NCI-H526 (cell line): ENCODE measurements around the gene MED26.

ENCODE experiments used
- DNase-seq, 2 experiments: peaks; one replicate each; lab custom pipeline; 2025; lab: John Stamatoyannopoulos, UW

The MED26 gene

DNA sequence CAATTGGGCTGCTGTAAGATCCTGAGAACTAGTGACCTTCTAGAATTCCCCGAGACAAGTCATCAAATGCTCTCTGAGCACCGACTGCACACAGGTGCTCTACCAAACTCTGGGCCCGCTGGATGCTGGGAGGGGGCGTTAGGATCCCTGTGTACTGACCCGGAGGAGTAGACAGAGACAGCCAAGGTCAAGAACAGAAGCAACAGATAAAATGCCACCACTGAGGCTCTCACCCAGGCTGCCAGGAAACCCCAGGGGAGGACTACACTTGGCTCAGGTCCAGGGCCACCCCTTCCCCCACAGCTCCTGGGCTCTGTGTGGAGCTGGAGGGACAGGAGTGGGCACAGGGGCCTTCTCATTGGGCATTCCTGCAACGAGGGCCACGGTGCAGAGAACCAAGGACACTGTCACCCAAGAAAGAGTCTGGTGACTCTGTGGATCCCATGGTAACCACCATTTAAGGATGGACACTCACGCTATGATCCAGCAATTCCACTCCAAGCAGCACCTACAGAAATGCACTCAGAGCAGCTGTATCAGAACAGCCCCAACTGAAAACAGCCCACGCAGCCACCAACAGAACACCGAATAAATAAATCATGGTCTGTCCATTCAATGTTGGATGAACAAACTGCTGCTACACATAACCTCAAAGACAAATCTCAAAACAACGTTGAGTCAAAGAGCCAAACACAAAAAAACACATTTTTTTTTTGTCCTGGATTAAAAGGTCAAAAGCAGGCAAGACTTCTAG is 39.0 kb downstream of the MED26 start:
- DNase-seq, result no peak

DNA sequence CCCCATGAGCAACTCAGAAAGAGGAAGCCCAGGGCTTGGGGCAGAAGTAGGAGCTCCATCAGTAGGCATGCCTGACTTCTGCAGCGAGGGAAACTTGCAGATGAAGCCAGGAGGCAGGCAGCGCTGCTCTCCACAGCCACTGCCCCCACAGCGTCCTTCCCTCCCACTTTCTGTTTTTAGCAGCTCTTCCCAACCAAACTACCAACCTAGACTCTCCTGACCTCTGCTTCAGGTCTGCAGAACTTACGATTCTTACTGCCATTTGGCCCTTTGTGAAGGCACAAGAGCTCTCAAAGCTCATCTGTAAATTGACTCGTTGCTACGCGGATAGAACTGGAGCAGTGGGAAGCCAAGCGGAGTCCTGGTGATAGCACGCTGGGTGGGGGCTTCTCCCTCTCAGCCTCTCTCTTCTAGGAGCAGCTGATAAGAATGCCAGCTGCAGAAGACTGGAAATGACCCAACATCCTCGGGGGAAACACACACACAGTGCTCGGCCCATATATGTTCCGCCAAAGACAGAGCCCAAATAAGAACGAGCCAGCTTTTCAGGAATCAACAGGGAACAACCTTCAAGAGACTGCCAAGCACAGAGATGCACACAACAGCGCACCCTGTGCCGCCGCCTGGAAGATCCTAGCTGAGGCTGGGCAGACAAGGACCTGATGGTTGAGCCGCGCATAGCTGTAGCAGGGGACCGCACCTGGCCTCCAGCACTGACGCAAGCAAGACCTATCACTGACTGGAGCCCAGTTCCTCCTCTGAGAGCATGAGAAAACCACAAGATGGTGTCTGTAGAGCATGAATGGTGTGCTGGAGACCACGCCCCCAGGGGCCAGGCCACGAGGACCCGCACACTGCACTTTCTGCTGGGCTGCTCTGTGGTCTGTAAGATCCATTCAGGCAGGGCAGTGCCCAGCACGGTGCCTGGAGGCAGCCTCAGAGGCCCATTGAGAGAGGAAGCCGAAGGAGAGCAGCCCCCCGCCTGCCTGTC is 39.9 kb downstream of the MED26 start:
- DNase-seq, result peak in 1 of 2 experiments; percentile 31

DNA sequence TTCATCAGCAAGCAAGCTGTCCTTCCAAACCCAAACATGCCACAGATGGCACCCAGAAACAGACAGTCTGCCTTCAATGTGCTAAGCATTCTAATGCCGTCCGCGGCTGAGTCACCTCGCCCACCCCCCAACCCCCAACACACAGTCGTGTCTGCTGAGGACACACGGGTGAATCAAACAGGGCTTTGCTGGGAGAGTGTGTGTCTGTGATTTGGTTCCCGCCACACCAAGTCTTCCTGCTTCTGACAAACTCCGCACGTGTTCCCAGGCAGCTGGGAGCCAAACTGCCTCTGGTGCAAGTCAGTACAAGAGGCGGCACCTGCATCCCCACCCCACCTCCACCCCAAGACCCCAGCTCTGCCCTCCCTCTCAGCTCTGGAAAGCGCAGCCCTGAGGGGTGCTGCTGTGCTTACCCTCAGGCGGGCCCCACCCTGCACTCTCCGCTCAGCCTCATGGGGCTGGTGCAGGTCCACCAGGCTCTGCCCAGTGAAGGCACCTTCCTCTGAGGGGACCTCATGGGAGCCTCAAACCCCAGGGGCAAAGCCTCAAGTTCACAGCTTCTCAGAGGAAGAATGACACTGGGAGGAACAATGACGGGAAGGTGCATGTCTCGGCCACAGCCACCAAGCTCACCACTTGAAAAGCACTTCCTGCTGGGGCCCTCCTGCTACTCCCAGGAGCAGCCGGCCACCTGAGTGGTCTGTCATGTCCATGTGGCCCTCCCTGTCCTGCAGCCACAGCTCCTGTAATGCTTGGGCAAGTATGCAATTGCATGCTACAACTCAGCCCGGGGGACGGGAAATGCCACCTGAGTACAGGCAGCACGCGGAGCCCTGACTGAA is 40.8 kb downstream of the MED26 start:
- no peak for DNase-seq

DNA sequence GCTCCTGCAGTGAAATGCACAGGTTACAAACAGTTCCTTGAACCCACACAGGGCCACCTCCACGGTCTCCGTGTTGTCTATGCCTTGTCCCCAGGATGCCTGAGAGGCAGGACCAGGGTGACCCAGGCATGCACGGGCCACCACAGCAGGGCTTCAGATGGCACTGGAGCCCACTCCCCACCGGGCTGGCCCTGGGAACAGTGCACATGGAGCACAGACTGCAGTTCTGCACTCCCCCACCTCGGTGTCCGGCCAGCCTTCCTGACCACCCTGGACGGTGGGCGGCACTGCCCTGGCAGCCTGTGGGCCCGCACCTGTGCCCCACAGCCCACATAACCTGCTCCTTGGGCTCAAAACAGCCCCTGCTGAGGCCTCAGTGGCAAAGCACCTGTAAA is 41.5 kb downstream of the MED26 start:
- DNase-seq, result no peak

DNA sequence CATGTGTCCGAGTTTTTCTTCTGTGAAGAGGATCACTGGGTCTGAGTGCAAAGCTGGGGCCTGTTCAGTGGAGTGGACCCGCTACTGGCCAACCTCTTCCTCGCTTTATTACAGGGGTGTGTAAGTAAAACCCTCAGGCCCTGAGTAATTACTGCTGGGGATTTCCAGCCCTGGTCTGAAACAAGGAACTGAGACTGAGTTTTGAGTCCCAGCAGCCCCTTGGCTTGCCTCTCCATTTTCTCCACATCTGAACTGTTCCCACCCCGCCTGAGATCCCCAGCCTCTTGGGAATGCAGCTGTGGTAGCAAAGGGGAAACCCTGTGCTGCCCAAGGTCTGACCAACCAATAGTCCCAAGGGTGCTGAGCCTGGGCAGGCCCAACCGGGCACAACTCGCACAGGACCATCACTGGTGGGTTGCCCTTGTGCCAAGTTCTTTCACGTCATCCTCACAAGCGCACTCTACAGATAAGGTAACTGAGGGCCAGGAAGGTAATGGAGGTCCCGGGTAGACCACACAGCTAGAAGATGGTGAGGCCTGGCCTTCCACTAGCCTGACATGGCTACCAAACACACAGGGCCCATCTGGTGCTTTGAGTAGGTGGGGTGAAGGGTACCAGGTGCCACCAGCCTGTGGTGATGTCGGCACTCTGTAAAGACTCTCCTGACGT is 42.1 kb downstream of the MED26 start:
- DNase-seq, result no peak

DNA sequence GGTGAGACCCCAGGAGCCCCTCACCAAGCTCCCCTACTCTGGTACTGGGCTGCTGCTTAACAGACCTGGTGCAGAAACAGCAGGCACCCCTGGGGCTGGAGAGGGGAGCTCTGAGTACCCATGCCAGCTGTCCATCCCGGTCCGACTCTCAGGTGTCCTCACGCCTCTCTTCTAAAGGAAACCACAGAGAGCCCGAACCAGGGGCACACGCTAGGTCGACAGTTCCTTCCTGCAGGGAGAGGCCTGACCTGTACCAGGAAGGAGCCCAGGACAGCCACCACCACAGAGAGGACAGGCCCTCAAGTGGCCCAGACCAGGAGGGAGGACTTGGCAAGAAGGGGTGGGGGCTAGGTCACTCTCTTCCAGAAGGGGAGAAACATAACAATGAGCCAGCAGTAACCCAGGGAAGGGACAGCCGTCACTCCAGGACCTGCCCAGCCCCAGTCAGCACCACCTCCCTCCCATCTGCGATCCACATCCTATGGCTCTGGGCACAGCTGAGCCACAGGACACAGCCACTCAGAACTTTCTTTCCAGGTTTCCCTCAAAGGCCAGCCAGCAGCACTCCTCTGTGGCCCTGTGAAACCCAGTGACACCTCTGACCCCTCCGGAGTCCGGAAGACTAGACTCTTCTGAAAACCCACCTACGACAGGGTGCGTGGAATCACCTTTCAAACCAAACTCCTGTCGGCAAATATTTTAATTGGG is 42.8 kb downstream of the MED26 start:
- no peak for DNase-seq

DNA sequence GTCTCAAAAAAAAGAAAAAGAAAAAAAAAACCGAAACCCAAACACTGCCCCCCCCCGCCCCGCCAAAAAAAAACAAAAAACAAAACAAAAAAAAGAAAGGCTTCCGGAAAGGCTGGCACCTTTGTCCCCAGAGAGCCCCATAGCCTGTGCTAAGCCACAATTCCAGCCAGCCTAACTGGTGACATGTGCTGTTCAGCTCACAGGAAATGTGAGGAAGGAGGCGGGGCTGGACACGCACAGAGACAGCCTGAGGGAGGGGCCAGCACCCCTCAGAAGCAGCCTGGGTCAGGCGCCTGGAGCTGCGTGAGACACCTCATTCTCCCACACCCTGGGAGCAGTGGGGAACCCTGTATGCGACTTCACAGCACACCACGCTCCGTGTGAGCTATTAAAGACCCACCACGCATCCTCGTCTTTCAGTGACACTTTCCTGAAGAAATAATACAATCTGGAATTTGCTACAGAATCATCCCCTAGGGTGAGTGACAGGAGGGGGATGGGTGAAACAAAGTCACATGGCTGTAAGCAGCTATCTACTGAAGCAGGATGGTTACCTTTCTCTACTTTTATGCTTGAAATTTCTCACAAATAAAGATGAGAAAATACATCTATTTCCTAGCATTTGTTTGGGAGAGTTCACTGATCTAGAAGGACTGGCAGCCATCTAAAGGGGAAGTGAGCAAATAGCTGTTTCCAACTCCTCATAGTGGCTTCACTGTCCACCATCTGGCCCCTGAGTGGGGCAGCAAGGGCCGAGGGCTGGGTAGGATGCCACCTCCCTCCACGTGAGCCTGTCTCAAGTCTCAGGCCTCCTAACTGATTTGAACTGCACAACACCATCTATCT is 43.5 kb downstream of the MED26 start:
- DNase-seq, result peak in 1 of 2 experiments; percentile 61

DNA sequence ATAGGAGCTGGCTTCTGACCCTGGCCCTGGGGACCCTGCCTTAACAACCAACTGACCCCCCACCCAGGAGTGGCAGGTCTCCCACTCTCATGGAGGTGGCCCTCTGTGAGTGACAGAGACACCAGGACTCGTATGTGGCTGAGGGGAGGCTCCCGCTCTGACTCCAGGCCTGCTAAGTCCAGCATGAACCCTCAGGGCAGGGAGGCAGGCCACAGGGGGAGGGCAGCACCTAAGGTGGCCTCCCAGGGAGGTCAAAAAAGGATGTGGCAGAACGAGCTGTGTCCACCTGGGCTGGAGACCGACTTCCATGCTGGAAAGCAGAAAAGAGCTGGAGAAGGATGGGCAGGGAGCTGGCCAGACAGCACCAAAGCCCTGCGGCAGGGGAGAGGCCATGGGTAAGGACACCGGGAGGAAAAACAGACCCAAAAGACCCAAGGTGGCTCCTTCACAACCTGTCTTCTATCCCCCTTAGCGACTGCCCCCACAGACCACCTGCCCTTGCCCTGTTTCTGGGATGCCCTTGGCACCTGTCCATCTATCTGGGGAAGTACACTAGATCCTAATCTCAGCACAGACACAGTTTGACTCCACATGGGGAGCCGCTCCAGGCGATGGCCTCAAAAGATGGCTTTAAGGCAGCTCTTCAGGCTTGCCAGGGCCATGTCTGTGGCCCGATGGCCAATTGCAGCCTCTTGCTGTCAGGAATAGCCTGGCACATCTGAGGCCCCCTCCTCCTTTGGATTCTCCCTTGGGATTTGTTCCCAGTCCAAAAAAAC is 45.3 kb downstream of the MED26 start:
- no peak for DNase-seq

DNA sequence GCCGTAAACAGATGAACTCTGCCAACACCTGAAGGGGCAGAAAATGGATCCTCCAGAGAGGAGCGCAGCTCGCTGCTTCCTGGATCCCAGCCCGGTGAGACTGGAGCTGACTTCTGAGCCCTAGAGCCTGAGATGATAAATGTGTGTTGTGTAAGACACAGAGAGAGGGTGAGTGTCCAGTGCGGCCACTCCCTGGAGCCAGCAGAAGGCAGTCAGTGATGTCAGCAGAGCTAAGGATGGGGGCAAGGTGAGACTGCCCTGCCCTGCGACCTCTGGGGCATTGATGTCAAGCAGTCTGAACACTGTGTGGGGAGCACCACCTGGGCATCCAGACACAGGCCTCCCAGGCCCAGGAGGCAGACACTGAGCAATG is 46.0 kb downstream of the MED26 start:
- DNase-seq, result no peak

DNA sequence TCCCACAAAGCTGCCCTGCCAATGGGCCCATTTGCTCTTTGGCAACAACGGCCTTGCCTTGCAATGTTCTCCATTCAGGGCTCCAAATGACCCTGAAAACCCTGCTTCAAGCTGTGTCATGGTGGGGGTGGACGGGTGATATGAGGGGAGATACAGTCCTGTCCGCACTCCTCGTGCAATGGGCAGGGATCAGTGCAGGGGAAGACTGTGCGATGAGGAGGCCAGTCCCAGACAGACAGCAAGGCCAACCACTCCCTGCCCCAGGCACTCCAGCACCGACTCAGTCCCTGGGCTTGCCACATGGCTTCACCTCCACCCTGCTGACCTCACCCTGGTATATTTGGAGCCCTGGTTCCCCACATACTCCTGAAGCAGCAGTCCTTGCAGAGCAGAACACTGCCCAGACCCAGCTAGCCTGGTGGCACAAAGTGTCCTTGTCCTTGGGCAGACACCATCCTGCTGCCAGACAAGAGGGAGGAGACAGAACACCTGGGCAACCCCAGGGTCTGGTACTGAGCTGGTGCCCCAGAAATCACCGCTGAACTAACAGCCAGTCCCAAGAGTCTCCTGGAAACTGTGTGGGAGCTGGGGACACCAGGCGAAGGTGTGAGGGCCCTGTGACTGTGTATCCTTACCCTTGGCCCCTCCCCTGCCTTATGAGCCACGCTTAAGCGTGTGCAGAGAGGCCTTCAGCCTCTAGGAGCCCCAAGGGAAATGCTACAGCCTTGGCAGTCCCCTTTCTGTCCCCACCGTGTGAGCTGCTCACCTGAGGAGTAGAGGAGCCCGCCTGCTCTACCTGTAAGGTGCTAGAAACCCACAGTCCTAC is 46.6 kb downstream of the MED26 start:
- DNase-seq, result no peak

DNA sequence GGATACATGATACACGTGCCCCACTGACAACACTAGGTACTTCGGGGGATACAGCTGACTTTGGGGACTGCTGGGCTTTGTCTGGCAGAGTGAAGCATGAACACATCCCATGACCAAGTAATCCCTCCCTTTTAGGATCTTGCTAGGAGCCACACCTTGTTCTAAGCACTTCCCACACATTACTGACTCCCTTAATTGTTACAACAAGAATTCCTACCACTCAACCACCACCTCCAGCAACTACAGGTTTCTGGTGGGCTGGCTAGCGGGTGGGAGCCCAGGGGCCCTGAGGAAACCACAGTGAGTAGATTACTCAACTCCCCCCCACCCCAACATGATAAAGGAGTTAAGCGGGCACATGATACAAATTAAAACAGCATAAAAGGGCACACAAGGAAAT is 48.6 kb downstream of the MED26 start:
- DNase-seq, result no peak

DNA sequence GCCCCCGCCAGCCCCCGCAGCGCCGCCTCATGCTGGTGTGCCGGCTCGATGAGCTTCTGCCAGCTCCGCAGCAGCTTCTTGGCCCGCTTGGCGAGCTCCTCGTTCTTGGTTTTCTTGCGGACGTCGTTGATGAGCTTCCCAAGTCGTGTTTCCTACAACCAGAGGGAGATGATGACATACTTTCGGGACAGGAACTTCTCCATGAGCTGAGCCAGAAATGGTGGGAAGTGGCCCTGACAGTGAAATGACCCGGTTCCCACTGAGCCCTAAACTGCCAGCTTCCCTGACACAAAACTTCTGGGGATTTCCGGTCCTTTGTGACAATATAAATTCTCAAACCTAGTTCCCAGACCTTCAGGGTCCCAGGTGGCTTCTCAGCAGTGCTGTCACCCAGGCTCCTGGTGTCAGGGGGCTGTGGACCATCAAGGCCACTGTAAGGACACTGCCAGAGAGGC is 50.4 kb downstream of the MED26 start:
- no peak for DNase-seq

DNA sequence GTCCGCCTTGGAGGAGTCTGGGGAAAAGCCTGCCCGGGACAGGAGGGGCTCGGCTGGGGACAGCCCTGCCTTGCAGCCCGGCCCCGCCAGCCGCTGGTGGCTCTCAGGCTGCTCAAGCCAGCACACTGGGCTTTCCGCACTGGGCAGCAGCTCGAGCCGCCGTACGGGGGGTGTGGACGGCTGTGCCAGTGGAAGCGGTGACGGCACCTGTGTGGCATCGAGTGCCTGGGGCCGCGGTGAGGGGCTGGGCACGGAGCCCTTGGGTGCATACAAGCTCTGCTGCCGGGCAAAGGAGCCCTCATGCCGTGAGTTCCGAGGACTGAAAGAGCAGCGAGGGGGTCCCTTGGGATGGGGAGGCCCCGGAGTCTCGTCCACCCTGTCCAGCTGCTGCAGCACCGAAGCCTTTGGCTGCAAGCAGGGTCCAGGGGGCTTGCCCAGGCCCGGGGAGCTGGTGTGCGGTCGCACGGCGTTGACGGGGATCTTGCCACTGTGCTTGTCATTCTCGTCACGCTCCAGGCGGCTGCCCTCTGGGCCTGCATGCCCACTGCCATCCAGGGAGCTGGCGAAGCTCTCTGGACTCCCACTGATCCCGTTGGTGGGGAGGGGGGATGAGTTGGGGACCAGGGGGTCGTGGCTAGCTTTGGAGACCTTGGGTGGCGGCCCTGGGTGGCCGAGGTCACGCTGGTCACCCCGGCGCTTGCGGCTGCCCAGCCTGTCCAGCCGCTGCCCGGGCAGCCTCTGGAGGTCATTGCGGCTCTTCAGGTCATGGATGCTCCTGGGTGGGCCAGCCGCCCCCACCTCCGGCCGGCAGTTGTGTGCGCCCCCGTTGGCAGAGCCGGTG is 51.1 kb downstream of the MED26 start:
- DNase-seq, result no peak

DNA sequence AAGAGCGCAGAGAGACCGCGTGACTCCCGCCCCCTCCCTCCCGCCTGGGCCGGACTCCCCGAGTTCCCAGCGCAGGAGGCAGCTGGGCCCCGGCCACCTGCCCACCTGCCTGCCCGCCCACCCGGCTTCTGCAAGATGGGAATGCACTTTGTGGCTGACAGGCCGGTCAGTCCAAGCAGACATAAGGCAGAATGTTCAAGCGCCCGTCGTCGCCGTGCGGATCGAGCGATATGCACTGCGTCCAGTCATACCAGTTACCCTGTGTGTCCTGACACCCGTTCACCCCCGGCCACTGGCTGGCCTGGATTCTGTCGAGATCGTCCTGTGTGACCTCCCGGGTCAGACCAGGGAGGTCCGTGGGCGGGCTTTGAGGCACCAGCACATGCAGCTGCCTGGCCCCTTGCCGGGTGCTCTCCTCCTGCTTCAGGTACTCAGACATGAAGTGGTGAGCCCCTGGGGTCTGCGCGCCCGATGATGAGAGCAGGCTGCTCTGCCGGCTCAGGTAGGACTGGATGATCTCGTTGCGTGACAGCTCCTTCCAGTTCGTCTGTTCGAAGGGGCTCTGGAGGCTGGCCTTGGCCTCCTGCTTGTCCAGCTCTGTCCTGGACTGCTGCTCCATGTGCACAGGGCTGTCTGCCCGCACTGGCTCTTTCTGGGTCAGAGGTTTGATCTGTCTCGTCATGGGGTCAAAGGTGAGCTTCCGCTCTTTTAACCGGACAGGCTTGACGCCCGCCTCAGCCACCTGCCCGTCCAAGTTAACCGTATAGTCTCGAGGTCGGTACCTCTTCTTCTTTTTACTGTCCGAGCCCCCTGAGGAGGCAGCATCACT is 51.9 kb downstream of the MED26 start:
- DNase-seq, result no peak

DNA sequence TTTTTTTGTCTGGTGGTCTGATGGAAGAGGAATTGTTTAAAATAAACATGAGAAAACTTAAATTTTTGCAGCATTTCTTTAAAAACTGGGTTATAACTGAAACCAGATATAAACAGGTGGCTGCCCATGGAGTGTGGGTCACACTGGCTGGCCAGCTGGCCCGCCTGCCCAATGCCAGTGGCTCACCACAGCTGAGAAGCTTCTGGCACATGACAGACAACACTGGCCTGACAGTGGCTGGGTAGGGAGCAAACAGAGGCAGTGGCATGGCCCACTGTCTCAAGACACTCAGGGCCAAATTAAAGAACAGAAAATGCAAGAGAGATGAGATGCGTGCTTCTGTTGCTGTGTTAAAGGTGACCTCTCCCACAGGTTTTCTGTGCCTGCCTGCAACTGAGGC is 52.7 kb downstream of the MED26 start:
- DNase-seq, result no peak

DNA sequence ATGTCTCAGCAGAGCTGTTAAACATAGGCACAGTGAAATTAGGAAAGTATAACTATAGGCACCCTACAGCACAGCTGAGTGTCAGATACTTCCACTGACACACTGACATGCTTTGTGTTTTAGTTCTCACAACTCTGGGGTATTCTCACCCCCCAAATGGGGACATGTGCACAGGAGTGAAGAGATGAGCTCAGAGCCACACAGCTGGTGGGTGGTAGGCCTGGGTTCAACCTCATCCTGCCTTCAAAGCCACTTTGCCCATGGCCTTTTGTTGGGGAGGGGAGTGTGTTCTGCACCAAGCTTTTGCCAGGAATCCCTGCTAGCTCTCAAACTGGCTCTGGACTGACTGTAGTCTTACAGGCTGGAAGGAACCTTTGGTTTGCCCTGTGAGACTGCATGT is 54.1 kb downstream of the MED26 start:
- no peak for DNase-seq

DNA sequence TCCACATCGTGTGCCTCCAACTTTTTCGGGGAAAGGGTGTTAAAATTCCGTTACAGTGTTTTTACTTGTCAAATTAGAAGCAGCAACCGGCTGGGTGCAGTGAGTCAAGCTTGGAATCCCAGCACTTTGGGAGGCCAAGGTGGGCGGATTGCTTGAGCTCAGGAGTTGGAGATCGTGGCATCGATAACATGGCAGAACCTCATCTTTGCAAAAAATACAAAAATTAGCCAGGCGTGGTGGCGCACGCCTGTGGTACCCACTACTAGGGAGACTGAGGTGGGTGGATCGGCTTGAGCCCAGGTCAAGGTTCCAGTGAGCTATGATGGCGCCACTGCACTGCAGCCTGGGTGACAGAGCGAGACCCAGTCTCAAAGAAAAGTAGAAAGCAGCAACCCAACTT is 54.7 kb downstream of the MED26 start:
- no peak for DNase-seq
